Gastrocnemius medialis (tissue), 4 donors: Measurements from ENCODE around the gene PRKCE. TPM values are rescaled to one million over a fixed set of nuclear protein-coding genes. Genes with fewer than 3 reads are reported as not detected.

ENCODE experiments used
- ATAC-seq, 2 donors: fragments of 150-250 bp; one replicate each; pipeline ENCODE4 v1.9.1; 2016
- DNase-seq, 2 donors: peaks; one replicate each; pipeline ENCODE4 v3.0.0-alpha.2; 2019
- H3K27ac ChIP-seq, 4 donors: fragments of 200-600 bp; sonication (generic); 1 replicate in 1 of 4; 2 replicates in 3 of 4; pipeline ENCODE4 v1.5.1; 2016 to 2018; ENCODE audit warnings: mild to moderate bottlenecking in 2 of 4, moderate library complexity in 1 of 4
- H3K27me3 ChIP-seq, 3 donors: fragments of 200-600 bp; sonication (generic) in 2 of 3; 1 replicate in 1 of 3; 2 replicates in 2 of 3; pipeline versions ENCODE4 v1.5.1 to v1.6.0; 2016 to 2019; ENCODE audit warnings: mild to moderate bottlenecking in 1 of 3, moderate library complexity in 1 of 3
- H3K36me3 ChIP-seq, 2 donors: fragments of 200-600 bp; sonication (generic) in 1 of 2; one replicate each; pipeline ENCODE4 v1.5.1; 2017 to 2018
- H3K4me1 ChIP-seq, 2 donors: fragments of 200-600 bp; sonication (generic) in 1 of 2; one replicate each; pipeline ENCODE4 v1.5.1; 2016 to 2017; ENCODE audit warnings: mild to moderate bottlenecking in 2 of 2
- H3K4me3 ChIP-seq, 4 donors: fragments of 200-600 bp; sonication (generic) in 3 of 4; 1 replicate in 1 of 4; 2 replicates in 3 of 4; pipeline ENCODE4 v1.5.1; 2016 to 2019; ENCODE audit warnings: mild to moderate bottlenecking in 2 of 4
- H3K9me3 ChIP-seq, 3 donors: fragments of 200-600 bp; sonication (generic) in 2 of 3; 1 replicate in 1 of 3; 2 replicates in 2 of 3; pipeline ENCODE4 v1.5.1; 2016 to 2019
- POLR2A ChIP-seq, 2 donors: fragments of 450-650 bp; IDR thresholded peaks; one replicate each; pipeline ENCODE4 v1.6.1; 2017; ENCODE audit warnings: antibody characterized with exemption in 2 of 2, mild to moderate bottlenecking in 2 of 2, moderate library complexity in 2 of 2
- in situ Hi-C, 4 donors: fragments of 200-750 bp; cut with MboI; loops; one replicate each; pipeline versions ENCODE4 v1.15.0 to v1.8.0; 2017; ENCODE audit warnings: low sequenced_read_pairs in 4 of 4
- intact Hi-C: fragments of 100-400 bp; cut with DNase I; formaldehyde crosslinking; loops from one replicate; pipeline ENCODE4 v1.15.1; 2023; ENCODE audit warnings: low total_unique reads
- total RNA-seq, 4 donors: library from RNA; depleted of rRNA; stranded (reverse); fragments of >200 nt; gene quantifications; one replicate each; pipeline versions ENCODE4 v1.1.0 to v1.2.3, GENCODE V29; 2016
- TF ChIP-seq, protein P1 (sequence below), 5 experiments: fragments of 450-650 bp in 3 of 5; fragments of 200-600 bp in 2 of 5; sonication (generic) in 2 of 5; IDR thresholded peaks in 4 of 5; conservative IDR thresholded peaks in 1 of 5; 1 replicate in 4 of 5; 2 replicates in 1 of 5; pipeline ENCODE4 v1.5.1; 2016 to 2019; ENCODE audit warnings: antibody characterized with exemption in 5 of 5, mild to moderate bottlenecking in 3 of 5, moderate library complexity in 3 of 5

PRKCE gene
- total RNA-seq, 4 donors from 2014 or later: 5.8 to 28.9 (median 11.8) TPM

DNA sequence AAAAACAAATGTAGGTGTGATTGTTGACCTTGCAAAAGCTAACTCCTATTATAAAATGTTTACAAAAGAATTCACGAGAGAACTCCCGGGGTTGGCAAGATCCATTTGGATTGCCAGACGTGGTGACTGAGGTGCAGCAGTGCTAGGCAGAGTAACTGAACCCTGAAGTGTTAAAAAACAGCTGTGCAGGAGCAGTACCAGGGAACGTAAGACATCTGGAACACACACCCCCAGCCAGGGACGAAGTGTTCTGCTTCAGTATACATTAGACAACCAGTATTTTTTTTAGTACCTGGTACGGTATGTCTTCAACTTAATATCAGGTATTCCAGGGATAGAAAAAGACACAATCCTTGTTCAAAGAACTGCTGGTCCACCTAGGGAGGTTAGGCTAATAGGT, 373.6 kb downstream of the PRKCE start:
- H3K4me1 ChIP-seq: peaks cover 0 to 5% of the 10 kb centered on the region in 2 donors
- intact Hi-C loops: no loop called here
- no peak for ATAC-seq
- in situ Hi-C loops: no loop called here
- H3K27me3 ChIP-seq: no peaks in the 10 kb centered on the region
- H3K9me3 ChIP-seq: no peaks in the 10 kb centered on the region
- no peaks in the 10 kb centered on the region for H3K36me3 ChIP-seq
- H3K27ac ChIP-seq: no peak overlapping the region
- H3K4me3 ChIP-seq: no peak overlapping the region
- no peak for DNase-seq
- TF ChIP-seq, protein P1, sequence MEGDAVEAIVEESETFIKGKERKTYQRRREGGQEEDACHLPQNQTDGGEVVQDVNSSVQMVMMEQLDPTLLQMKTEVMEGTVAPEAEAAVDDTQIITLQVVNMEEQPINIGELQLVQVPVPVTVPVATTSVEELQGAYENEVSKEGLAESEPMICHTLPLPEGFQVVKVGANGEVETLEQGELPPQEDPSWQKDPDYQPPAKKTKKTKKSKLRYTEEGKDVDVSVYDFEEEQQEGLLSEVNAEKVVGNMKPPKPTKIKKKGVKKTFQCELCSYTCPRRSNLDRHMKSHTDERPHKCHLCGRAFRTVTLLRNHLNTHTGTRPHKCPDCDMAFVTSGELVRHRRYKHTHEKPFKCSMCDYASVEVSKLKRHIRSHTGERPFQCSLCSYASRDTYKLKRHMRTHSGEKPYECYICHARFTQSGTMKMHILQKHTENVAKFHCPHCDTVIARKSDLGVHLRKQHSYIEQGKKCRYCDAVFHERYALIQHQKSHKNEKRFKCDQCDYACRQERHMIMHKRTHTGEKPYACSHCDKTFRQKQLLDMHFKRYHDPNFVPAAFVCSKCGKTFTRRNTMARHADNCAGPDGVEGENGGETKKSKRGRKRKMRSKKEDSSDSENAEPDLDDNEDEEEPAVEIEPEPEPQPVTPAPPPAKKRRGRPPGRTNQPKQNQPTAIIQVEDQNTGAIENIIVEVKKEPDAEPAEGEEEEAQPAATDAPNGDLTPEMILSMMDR (IDR thresholded peaks at IDR 0.05 in 4 of 5, conservative IDR thresholded peaks at IDR 0.05 in 1 of 5): no peak
- no peak for TF ChIP-seq POLR2A (IDR thresholded peaks at IDR 0.05)

DNA sequence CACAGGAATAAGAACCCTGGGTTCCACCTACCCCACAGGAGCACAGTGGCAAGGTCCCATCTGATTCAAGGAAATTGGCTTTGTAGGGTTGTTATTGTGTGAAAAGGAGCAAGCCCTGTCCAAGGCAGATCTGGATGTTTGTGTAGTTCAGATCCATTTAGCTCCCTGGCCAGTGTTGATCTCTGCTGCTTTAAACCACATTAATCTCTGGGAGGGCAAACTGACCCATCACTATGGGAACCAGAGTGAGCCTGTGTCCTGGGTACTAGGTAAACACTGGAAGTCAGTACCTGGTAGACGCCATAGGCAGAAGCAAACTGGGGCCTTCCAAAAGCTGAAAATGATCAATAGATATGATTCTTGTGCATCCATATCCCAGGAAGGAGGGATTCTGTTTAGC, 374.2 kb downstream of the PRKCE start:
- no peaks in the 10 kb centered on the region for H3K9me3 ChIP-seq
- H3K27ac ChIP-seq: no peak overlapping the region
- in situ Hi-C loops (no loop called here), intact Hi-C loops (no loop called here)
- H3K4me3 ChIP-seq: no peak overlapping the region
- peaks cover 0 to 5% of the 10 kb centered on the region in 2 donors for H3K4me1 ChIP-seq
- no peaks in the 10 kb centered on the region for H3K36me3 ChIP-seq
- H3K27me3 ChIP-seq: no peaks in the 10 kb centered on the region
- TF ChIP-seq, protein P1 (IDR thresholded peaks at IDR 0.05 in 4 of 5, conservative IDR thresholded peaks at IDR 0.05 in 1 of 5): no peak
- no peak for TF ChIP-seq POLR2A (IDR thresholded peaks at IDR 0.05)
- DNase-seq (no peak), ATAC-seq (no peak)

DNA sequence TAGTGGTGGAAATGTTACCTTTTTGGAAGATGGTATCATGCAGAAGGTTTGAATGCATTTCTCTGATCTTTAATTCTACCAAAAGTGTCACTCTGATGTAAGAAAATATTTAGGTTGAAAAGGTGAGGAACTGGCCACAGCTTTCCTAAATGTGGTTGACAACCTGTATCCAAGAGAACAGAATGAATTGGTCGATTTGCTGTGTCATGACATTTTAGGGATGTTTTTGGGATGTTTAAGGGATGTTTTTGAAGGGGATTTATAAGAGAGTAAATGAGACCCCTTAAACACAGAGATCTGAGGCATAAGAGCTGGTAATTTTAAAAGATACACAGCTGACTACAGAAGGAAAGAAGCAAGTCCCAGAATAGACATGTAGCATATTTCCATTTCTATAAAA, 375.0 kb downstream of the PRKCE start:
- no peaks in the 10 kb centered on the region for H3K9me3 ChIP-seq
- DNase-seq (no peak), ATAC-seq (no peak)
- H3K4me1 ChIP-seq: peaks cover 0 to 5% of the 10 kb centered on the region in 2 donors
- TF ChIP-seq, protein P1 (IDR thresholded peaks at IDR 0.05 in 4 of 5, conservative IDR thresholded peaks at IDR 0.05 in 1 of 5): no peak
- TF ChIP-seq POLR2A (IDR thresholded peaks at IDR 0.05): no peak
- in situ Hi-C loops: no loop called here
- no peak overlapping the region for H3K4me3 ChIP-seq
- no peak overlapping the region for H3K27ac ChIP-seq
- H3K27me3 ChIP-seq: no peaks in the 10 kb centered on the region
- intact Hi-C loops: no loop called here
- H3K36me3 ChIP-seq: no peaks in the 10 kb centered on the region

DNA sequence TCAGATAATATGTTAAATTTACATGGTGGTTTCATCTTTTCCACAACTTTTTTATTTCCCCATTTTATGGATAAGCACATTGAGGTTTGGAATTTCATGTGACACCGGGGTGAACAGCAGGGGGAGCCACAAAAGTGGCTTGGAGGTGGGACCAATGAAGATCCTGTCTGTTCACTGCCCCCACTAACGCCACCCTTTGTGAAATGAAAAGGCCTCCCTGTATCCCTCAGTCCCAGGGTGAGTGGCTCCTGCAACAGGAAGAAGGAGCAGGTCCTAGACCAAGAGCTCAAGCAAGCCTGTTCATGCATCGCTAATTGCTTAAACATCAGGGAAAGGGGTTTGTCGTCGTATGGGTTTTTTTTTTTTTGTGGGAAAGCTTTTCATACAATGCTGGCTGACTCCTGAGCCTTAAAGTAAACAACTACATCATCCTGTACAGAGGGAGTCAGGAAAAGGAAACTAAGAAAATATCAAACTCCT, 377.9 kb downstream of the PRKCE start:
- Histone ChIP-seq H3K36me3 (no peaks in the 10 kb centered on the region), H3K4me1 (peaks cover 0 to 3% of the 10 kb centered on the region in 2 donors), H3K27me3 (no peaks in the 10 kb centered on the region), H3K27ac (peak overlapping the region; percentile 46 to 64 (median 54)), H3K9me3 (no peaks in the 10 kb centered on the region), H3K4me3 (no peak overlapping the region)
- TF ChIP-seq POLR2A (IDR thresholded peaks at IDR 0.05): no peak
- TF ChIP-seq, protein P1 (IDR thresholded peaks at IDR 0.05 in 4 of 5, conservative IDR thresholded peaks at IDR 0.05 in 1 of 5): peak in 2 of 5 experiments; percentile 13 to 15
- DNase-seq (no peak), ATAC-seq (peak; percentile 55 to 78)
- in situ Hi-C loops: no loop called here
- intact Hi-C loops: no loop called here

DNA sequence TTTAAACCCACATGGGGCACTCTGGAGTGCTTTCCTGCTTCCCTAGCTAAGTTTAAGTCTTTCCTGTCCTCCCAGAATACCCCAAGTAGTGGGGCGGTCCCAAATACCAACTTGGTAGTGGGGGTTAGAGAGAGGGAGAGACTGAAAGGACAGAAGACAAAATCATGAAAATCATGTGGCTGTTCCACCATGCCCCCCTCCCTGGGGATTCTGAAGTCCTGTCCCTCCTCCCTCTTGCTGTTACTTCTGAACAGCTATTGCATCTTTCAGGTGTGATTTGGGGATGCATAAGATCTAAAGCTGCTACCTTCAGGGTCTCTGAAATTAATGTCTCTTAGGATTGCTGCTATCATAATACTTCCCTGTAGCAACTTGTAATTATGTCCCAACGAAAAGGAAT, 378.9 kb downstream of the PRKCE start:
- Histone ChIP-seq H3K27ac (peak overlapping the region in 3 of 4 donors; percentile 30 to 64 (median 59)), H3K9me3 (no peaks in the 10 kb centered on the region), H3K36me3 (no peaks in the 10 kb centered on the region), H3K4me3 (no peak overlapping the region), H3K27me3 (no peaks in the 10 kb centered on the region), H3K4me1 (no peaks in the 10 kb centered on the region)
- in situ Hi-C loops (no loop called here), intact Hi-C loops (no loop called here)
- ATAC-seq: no peak
- no peak for DNase-seq
- TF ChIP-seq, protein P1 (IDR thresholded peaks at IDR 0.05 in 4 of 5, conservative IDR thresholded peaks at IDR 0.05 in 1 of 5): no peak
- no peak for TF ChIP-seq POLR2A (IDR thresholded peaks at IDR 0.05)
